IMR-90 (cell line): ENCODE results near the gene RRAGC. TPM values are rescaled to one million over a fixed set of nuclear protein-coding genes. Genes with fewer than 3 reads are reported as not detected.

ENCODE experiments used
- ATAC-seq: fragments of 200-7000 bp; cut with Tn5 transposase; 2 replicates; pipeline ENCODE4 v1.9.1; 2020; ENCODE audit warnings: low read depth, mild to moderate bottlenecking, moderate library complexity
- BruUV-seq: library from RNA; stranded (reverse); fragments of 400-500 nt; replicated peaks from 2 replicates; lab custom pipeline; 2021; lab: Mats Ljungman, UMichigan
- CTCF ChIA-PET: fragments of 300-600 bp; formaldehyde crosslinking; extraction: SDS; loops from one replicate; lab custom pipeline; 2021; ENCODE audit warnings: antibody characterized with exemption; lab: Yijun Ruan, JAX
- POLR2A ChIA-PET: fragments of 300-600 bp; sonication (Branson Sonifier 250); formaldehyde crosslinking; loops from one replicate; lab custom pipeline; 2022; ENCODE audit warnings: antibody characterized with exemption; ENCODE audit not compliant: unreplicated experiment; lab: Charles Lee
- DNase-seq: peaks from one replicate; pipeline ENCODE4 v3.0.0; 2013
- H2AFZ ChIP-seq: replicated peaks from 2 replicates; pipeline ENCODE3; 2013; ENCODE audit warnings: low read length, mild to moderate bottlenecking; ENCODE audit not compliant: poor library complexity
- H2AK5ac ChIP-seq: 2 replicates; pipeline ENCODE4 v1.6.1; 2013; ENCODE audit warnings: low read depth, low read length, inconsistent platforms
- H2AK9ac ChIP-seq: replicated peaks from 2 replicates; pipeline ENCODE3; 2013; ENCODE audit warnings: mild to moderate bottlenecking, low read depth, low read length, moderate library complexity; ENCODE audit not compliant: poor library complexity
- H2BK120ac ChIP-seq: 2 replicates; pipeline ENCODE4 v1.6.1; 2013; ENCODE audit warnings: low read depth, low read length, inconsistent platforms
- H2BK15ac ChIP-seq: 3 replicates; pipeline ENCODE4 v1.6.1; 2013; ENCODE audit warnings: low read depth, low read length, inconsistent platforms
- H2BK20ac ChIP-seq: 2 replicates; pipeline ENCODE4 v1.6.1; 2013; ENCODE audit warnings: low read depth, mild to moderate bottlenecking, inconsistent platforms, low read length, moderate library complexity
- H2BK5ac ChIP-seq: 2 replicates; pipeline ENCODE4 v1.6.1; 2013; ENCODE audit warnings: mild to moderate bottlenecking, low read depth, low read length, inconsistent platforms; ENCODE audit not compliant: poor library complexity, severe bottlenecking
- H3K14ac ChIP-seq: replicated peaks from 2 replicates; pipeline ENCODE4 v1.6.1; 2013; ENCODE audit warnings: low read depth, low read length, inconsistent platforms
- H3K18ac ChIP-seq: 2 replicates; pipeline ENCODE4 v1.6.1; 2013; ENCODE audit warnings: low read depth, low read length, control low read depth
- H3K23ac ChIP-seq: 2 replicates; pipeline ENCODE4 v1.6.1; 2013; ENCODE audit warnings: low read depth, low read length, inconsistent platforms
- H3K27ac ChIP-seq: 2 replicates; pipeline ENCODE4 v1.5.1; 2013; ENCODE audit warnings: mild to moderate bottlenecking, control low read depth, low read length; ENCODE audit not compliant: insufficient read depth
- H3K27me3 ChIP-seq: 2 replicates; pipeline ENCODE4 v1.6.1; 2013; ENCODE audit warnings: low read length; ENCODE audit not compliant: control insufficient read depth, insufficient read depth
- H3K36me3 ChIP-seq: 2 replicates; pipeline ENCODE4 v1.6.1; 2013; ENCODE audit warnings: low read length, mixed read lengths; ENCODE audit not compliant: control insufficient read depth, insufficient read depth
- H3K4ac ChIP-seq: 2 replicates; pipeline ENCODE4 v1.6.1; 2013; ENCODE audit warnings: low read depth, low read length, inconsistent platforms
- H3K4me1 ChIP-seq: 2 replicates; pipeline ENCODE4 v1.6.1; 2013; ENCODE audit warnings: low read length, mixed read lengths; ENCODE audit not compliant: control insufficient read depth, insufficient read depth
- H3K4me2 ChIP-seq: 2 replicates; pipeline ENCODE4 v1.6.1; 2013; ENCODE audit warnings: low read depth, mild to moderate bottlenecking, control low read depth, low read length, moderate library complexity
- H3K4me3 ChIP-seq: 2 replicates; pipeline ENCODE4 v1.5.1; 2013; ENCODE audit warnings: low read depth, mild to moderate bottlenecking, control low read depth, low read length, moderate library complexity; ENCODE audit not compliant: insufficient read depth
- H3K56ac ChIP-seq: 2 replicates; pipeline ENCODE4 v1.6.1; 2013; ENCODE audit warnings: low read length, inconsistent platforms; ENCODE audit not compliant: insufficient read depth; ENCODE audit errors: extremely low read depth
- H3K79me1 ChIP-seq, 2 experiments: 2 replicates each; pipeline ENCODE4 v1.6.1; 2013; ENCODE audit warnings: low read length in 2 of 2, inconsistent platforms in 1 of 2, low read depth in 1 of 2
- H3K9ac ChIP-seq: 2 replicates; pipeline ENCODE4 v1.6.1; 2013; ENCODE audit warnings: low read depth, low read length, control low read depth
- H3K9me1 ChIP-seq: 2 replicates; pipeline ENCODE4 v1.6.1; 2013; ENCODE audit warnings: low read length, inconsistent platforms; ENCODE audit not compliant: insufficient read depth
- H3K9me3 ChIP-seq: 2 replicates; pipeline ENCODE4 v1.6.1; 2013; ENCODE audit warnings: low read length; ENCODE audit not compliant: control insufficient read depth, insufficient read depth
- H4K20me1 ChIP-seq: 2 replicates; pipeline ENCODE4 v1.6.1; 2013; ENCODE audit warnings: low read length, inconsistent platforms; ENCODE audit not compliant: insufficient read depth
- H4K5ac ChIP-seq: 2 replicates; pipeline ENCODE4 v1.6.1; 2013; ENCODE audit warnings: mild to moderate bottlenecking, low read depth, low read length, control low read depth
- H4K8ac ChIP-seq, 2 experiments: 2 replicates each; pipeline ENCODE4 v1.6.1; 2013; ENCODE audit warnings: low read depth in 2 of 2, low read length in 2 of 2, control low read depth in 1 of 2, inconsistent platforms in 1 of 2
- H4K91ac ChIP-seq: 2 replicates; pipeline ENCODE4 v1.6.1; 2013; ENCODE audit warnings: low read depth, low read length, inconsistent platforms; ENCODE audit not compliant: insufficient read depth
- BHLHE40 ChIP-seq: fragments of 150-350 bp; IDR thresholded peaks from 2 replicates; pipeline ENCODE4 v1.6.1; 2016; ENCODE audit warnings: mild to moderate bottlenecking, low read depth, low read length
- CEBPB ChIP-seq: IDR thresholded peaks from 2 replicates; pipeline ENCODE4 v1.6.1; 2012; ENCODE audit warnings: low read depth, low read length, improper control_type of control experiment
- CHD1 ChIP-seq: IDR thresholded peaks from 2 replicates; pipeline ENCODE4 v1.6.1; 2012; ENCODE audit warnings: low read depth, low read length, improper control_type of control experiment
- FOS ChIP-seq: fragments of 150-350 bp; IDR thresholded peaks from 2 replicates; pipeline ENCODE4 v1.6.1; 2016; ENCODE audit warnings: low read depth, low read length
- MAZ ChIP-seq: IDR thresholded peaks from 2 replicates; pipeline ENCODE4 v1.6.1; 2012; ENCODE audit warnings: low read depth, mild to moderate bottlenecking, low read length, improper control_type of control experiment, moderate library complexity, borderline replicate concordance
- MXI1 ChIP-seq: IDR thresholded peaks from 2 replicates; pipeline ENCODE4 v1.6.1; 2012; ENCODE audit warnings: low read depth, mild to moderate bottlenecking, low read length, moderate library complexity, borderline replicate concordance
- POLR2A ChIP-seq: IDR thresholded peaks from 2 replicates; pipeline ENCODE4 v1.6.1; 2012; ENCODE audit warnings: mild to moderate bottlenecking, low read depth, low read length
- RAD21 ChIP-seq: IDR thresholded peaks from 2 replicates; pipeline ENCODE4 v1.6.1; 2012; ENCODE audit warnings: low read length, improper control_type of control experiment
- RFX5 ChIP-seq: IDR thresholded peaks from 2 replicates; pipeline ENCODE4 v1.8.0; 2012; ENCODE audit warnings: low read depth, mild to moderate bottlenecking, low read length, moderate library complexity
- WGBS, 2 experiments: methylation state at CpG; one replicate each; pipeline versions ENCODE4 v1.1.5 to v1.1.7; 2013; ENCODE audit warnings: missing lambda C conversion rate in 2 of 2; ENCODE audit not compliant: insufficient read length in 1 of 2; ENCODE audit errors: extremely low coverage in 2 of 2; 5-methylcytosine and 5-hydroxymethylcytosine counted together
- dilution Hi-C: fragments of 300-500 bp; cut with HindIII; formaldehyde crosslinking; loops from one replicate; pipeline ENCODE4 v1.14.3; 2018; ENCODE audit warnings: low sequenced_read_pairs; ENCODE audit not compliant: unreplicated experiment
- in situ Hi-C: fragments of 300-500 bp; cut with MboI; formaldehyde crosslinking; loops from 3 replicates; pipeline ENCODE4 v1.14.3; 2019; ENCODE audit warnings: low sequenced_read_pairs, inconsistent platforms, mixed read lengths
- intact Hi-C: fragments of 100-400 bp; cut with micrococcal nuclease; formaldehyde crosslinking; loops from 2 replicates; pipeline ENCODE4 v1.10.0; 2022
- polyA plus RNA-seq, 3 experiments: library from polyadenylated mRNA; depleted of rRNA; stranded (reverse); fragments of >200 nt; gene quantifications; 2 replicates each; pipeline ENCODE4 v1.2.3, GENCODE V29; 2012; ENCODE audit warnings: low replicate concordance in 1 of 3
- total RNA-seq: library from RNA; depleted of rRNA; stranded (reverse); fragments of >200 nt; gene quantifications from 2 replicates; pipeline ENCODE4 v1.2.3, GENCODE V29; 2012
- TF ChIP-seq, protein P1 (sequence below): fragments of 150-350 bp; IDR thresholded peaks from 2 replicates; pipeline ENCODE4 v1.6.1; 2017; ENCODE audit warnings: mild to moderate bottlenecking, antibody characterized with exemption, low read length, low read depth
- TF ChIP-seq, protein P2 (sequence below): fragments of 150-350 bp; IDR thresholded peaks from 2 replicates; pipeline ENCODE4 v1.6.1; 2016; ENCODE audit warnings: low read depth, mild to moderate bottlenecking, low read length, moderate library complexity, borderline replicate concordance

The RRAGC gene
- total and polyA plus RNA-seq, 2 of the 4 experiments (the other 2 are of a cell fraction): 7.2 to 12.2 TPM

DNA sequence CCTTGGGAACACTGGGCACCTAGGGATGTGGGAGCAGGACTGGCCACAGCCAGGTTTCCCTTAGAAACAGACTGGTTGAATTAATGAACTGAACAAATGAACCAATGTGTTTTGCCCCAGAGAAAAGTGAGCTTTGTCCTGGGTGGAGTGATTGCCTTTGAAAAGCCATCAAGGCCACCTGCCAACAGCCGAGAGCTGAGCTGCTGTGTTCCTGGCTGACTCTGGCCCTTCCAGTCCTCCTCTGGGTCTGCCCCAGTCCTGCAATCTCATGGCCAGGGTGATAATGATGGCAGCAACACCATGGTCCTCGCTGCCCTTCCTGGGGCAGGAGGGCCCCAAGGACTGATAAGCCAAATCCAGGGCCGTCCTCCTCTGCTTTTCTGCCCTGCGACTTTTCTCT lies 40.0 kb upstream of the RRAGC start:
- Histone ChIP-seq H3K4me2 (no peak overlapping the region), H4K8ac (no peak overlapping the region), H2BK20ac (no peak overlapping the region), H4K5ac (no peak overlapping the region), H2AK5ac (no peak overlapping the region), H4K20me1 (no peaks in the 10 kb centered on the region), H3K27ac (no peak overlapping the region), H2BK15ac (no peak overlapping the region), H3K23ac (no peak overlapping the region), H3K18ac (no peak overlapping the region), H3K56ac (no peak overlapping the region), H2BK5ac (no peak overlapping the region), H3K4ac (no peak overlapping the region), H3K79me1 (no peaks in the 10 kb centered on the region), H3K36me3 (no peaks in the 10 kb centered on the region), H2AK9ac (no peak overlapping the region), H3K27me3 (no peaks in the 10 kb centered on the region), H3K4me3 (no peak overlapping the region), H2AFZ (no peak overlapping the region), H3K9me1 (no peaks in the 10 kb centered on the region), H4K91ac (no peak overlapping the region), H3K9me3 (no peaks in the 10 kb centered on the region), H2BK120ac (no peak overlapping the region), H3K4me1 (no peaks in the 10 kb centered on the region), H3K9ac (no peak overlapping the region), H3K14ac (no peak overlapping the region)
- POLR2A ChIA-PET: no interaction called here
- dilution Hi-C loops: no loop called here
- no CpG with 5 or more reads among the region's 4 CpGs for WGBS, 2 experiments
- TF ChIP-seq CEBPB: no peak
- no peak for TF ChIP-seq MAZ
- no peak for TF ChIP-seq POLR2A
- no peak for TF ChIP-seq RAD21
- no peak for TF ChIP-seq CHD1
- TF ChIP-seq, protein P1, sequence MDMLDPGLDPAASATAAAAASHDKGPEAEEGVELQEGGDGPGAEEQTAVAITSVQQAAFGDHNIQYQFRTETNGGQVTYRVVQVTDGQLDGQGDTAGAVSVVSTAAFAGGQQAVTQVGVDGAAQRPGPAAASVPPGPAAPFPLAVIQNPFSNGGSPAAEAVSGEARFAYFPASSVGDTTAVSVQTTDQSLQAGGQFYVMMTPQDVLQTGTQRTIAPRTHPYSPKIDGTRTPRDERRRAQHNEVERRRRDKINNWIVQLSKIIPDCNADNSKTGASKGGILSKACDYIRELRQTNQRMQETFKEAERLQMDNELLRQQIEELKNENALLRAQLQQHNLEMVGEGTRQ: no peak
- no peak for TF ChIP-seq MXI1
- no peak for TF ChIP-seq FOS
- TF ChIP-seq RFX5: no peak
- no peak for TF ChIP-seq BHLHE40
- TF ChIP-seq, protein P2, sequence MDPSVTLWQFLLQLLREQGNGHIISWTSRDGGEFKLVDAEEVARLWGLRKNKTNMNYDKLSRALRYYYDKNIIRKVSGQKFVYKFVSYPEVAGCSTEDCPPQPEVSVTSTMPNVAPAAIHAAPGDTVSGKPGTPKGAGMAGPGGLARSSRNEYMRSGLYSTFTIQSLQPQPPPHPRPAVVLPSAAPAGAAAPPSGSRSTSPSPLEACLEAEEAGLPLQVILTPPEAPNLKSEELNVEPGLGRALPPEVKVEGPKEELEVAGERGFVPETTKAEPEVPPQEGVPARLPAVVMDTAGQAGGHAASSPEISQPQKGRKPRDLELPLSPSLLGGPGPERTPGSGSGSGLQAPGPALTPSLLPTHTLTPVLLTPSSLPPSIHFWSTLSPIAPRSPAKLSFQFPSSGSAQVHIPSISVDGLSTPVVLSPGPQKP: no peak
- CTCF ChIA-PET: no interaction called here
- in situ Hi-C loops: no loop called here
- BruUV-seq: no TSS peak
- DNase-seq (no peak), ATAC-seq (no peak)
- intact Hi-C loops: no loop called here
